GM23248 (cell line): Measurements from ENCODE around the gene CDCA5.

Experiments used
- EZH2 ChIP-seq: fragments of 200-600 bp; sonication (generic); IDR thresholded peaks from 2 replicates; pipeline ENCODE4 v1.6.1; 2018; ENCODE audit warnings: antibody characterized with exemption, mild to moderate bottlenecking; ENCODE audit not compliant: insufficient read depth, poor library complexity, severe bottlenecking
- EZH2phosphoT487 ChIP-seq: fragments of 200-600 bp; sonication (generic); IDR thresholded peaks from 2 replicates; pipeline ENCODE4 v1.6.1; 2018; ENCODE audit warnings: antibody characterized with exemption, moderate library complexity, mild to moderate bottlenecking, low read depth; ENCODE audit not compliant: insufficient read depth

DNA sequence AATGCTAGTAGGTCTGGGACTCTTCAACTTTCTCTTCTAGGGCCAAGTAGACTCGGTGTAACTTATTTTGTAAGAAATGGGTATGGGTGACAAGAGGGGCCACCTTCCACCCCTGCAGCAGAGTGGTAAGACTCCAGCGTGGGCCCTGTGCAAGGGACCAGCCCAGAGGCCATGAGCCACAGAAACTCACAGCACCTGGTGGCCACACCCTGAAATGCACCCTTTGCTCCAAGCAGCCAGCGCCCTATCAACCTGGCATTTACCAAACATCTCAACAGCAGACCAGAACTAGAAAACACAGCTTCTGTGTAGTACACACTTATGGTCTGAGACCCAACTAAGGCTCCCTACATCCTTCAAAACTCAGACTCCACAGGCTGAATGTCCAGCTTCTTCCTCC, 5.7 kb downstream of the CDCA5 start:
- TF ChIP-seq EZH2: no peak
- TF ChIP-seq EZH2phosphoT487: no peak
